ENCODE data around the gene PARD3B. TPM values are rescaled to one million over a fixed set of nuclear protein-coding genes. Genes with fewer than 3 reads are reported as not detected.

Gene PARD3B
- total RNA-seq, 1 experiment from 2014 or later: 6.4 TPM

GRCh38 chr2:204974487-204974886 is 429.2 kb downstream of the PARD3B start:
- H3K9ac ChIP-seq (ENCODE audit: extremely low read depth, insufficient read length, low read length): no peak overlapping the region
- no peak overlapping the region for H4K5ac ChIP-seq (ENCODE audit: insufficient read length, low read depth, low read length)
- no peak overlapping the region for H2BK15ac ChIP-seq (ENCODE audit: low read depth, low read length)
- 0 out of 7 replicates have a peak, but pooled peaks cover 0 to 3% (median 0%) of the 10 kb centered on the region in 3 experiments for H3K36me3 Mint-ChIP-seq (ENCODE audit: insufficient read depth in 1 of 3, low read depth in 3 of 3)
- WGBS (ENCODE audit: extremely low coverage, insufficient read length, low lambda C conversion rate): no CpG with 5 or more reads among the region's 2 CpGs
- H3K4me1 Mint-ChIP-seq: peaks cover 11 to 13% of the 10 kb centered on the region in 2 experiments
- no peaks in the 10 kb centered on the region for H3K27me3 ChIP-seq (ENCODE audit: insufficient read depth, low read length)
- H4K8ac ChIP-seq (replicated peaks; ENCODE audit: insufficient read length, low read depth, low read length): no peak overlapping the region
- TF ChIP-seq, protein P1, sequence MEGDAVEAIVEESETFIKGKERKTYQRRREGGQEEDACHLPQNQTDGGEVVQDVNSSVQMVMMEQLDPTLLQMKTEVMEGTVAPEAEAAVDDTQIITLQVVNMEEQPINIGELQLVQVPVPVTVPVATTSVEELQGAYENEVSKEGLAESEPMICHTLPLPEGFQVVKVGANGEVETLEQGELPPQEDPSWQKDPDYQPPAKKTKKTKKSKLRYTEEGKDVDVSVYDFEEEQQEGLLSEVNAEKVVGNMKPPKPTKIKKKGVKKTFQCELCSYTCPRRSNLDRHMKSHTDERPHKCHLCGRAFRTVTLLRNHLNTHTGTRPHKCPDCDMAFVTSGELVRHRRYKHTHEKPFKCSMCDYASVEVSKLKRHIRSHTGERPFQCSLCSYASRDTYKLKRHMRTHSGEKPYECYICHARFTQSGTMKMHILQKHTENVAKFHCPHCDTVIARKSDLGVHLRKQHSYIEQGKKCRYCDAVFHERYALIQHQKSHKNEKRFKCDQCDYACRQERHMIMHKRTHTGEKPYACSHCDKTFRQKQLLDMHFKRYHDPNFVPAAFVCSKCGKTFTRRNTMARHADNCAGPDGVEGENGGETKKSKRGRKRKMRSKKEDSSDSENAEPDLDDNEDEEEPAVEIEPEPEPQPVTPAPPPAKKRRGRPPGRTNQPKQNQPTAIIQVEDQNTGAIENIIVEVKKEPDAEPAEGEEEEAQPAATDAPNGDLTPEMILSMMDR (conservative IDR thresholded peaks at IDR 0.05): no peak
- H2AFZ ChIP-seq (ENCODE audit: low read length): no peak overlapping the region
- no peaks in the 10 kb centered on the region for H3K9me3 Mint-ChIP-seq
- no peaks in the 10 kb centered on the region for H3K79me1 ChIP-seq (ENCODE audit: insufficient read depth, low read depth, low read length, poor library complexity, severe bottlenecking)
- H3K56ac ChIP-seq (ENCODE audit: insufficient read length, low read depth, low read length): no peak overlapping the region
- H3K79me2 ChIP-seq (ENCODE audit: insufficient read depth, low read length): no peaks in the 10 kb centered on the region
- DNase-seq: no peak
- H3K23ac ChIP-seq (ENCODE audit: insufficient read length, low read depth, low read length): no peak overlapping the region
- no peak overlapping the region for H3K4me2 ChIP-seq (ENCODE audit: insufficient read depth, insufficient read length, low read length)
- H3K27me3 Mint-ChIP-seq (ENCODE audit: low read depth): no peaks in the 10 kb centered on the region
- H3K4me1 ChIP-seq (ENCODE audit: insufficient read depth, low read length): no peaks in the 10 kb centered on the region
- no peak overlapping the region for H3K14ac ChIP-seq (ENCODE audit: insufficient read depth, low read length)
- no peak overlapping the region for H4K91ac ChIP-seq (ENCODE audit: insufficient read length, low read depth, low read length)
- H2BK12ac ChIP-seq (ENCODE audit: insufficient read length, low read depth, low read length): no peak overlapping the region
- H2BK20ac ChIP-seq (ENCODE audit: low read depth, low read length, poor library complexity, severe bottlenecking): no peak overlapping the region
- no peaks in the 10 kb centered on the region for H3K23me2 ChIP-seq (ENCODE audit: insufficient read length, low read depth, low read length, poor library complexity, severe bottlenecking)
- H3K27ac Mint-ChIP-seq: no peak overlapping the region
- H4K20me1 ChIP-seq (ENCODE audit: control insufficient read depth, insufficient read depth, insufficient read length): no peaks in the 10 kb centered on the region
- no peak overlapping the region for H2BK120ac ChIP-seq (ENCODE audit: low read depth, low read length, poor library complexity, severe bottlenecking)
- H2AK5ac ChIP-seq (ENCODE audit: insufficient read length, low read length): no peak overlapping the region
- no peak overlapping the region for H3K18ac ChIP-seq (ENCODE audit: insufficient read length, low read depth, low read length)
- H3K27ac ChIP-seq (ENCODE audit: insufficient read length, low read depth, low read length): no peak overlapping the region
- no peak overlapping the region for H3T11ph ChIP-seq (ENCODE audit: low read length)
- H3K9me3 ChIP-seq (ENCODE audit: control insufficient read depth, low read depth, low read length): no peaks in the 10 kb centered on the region
- H2BK5ac ChIP-seq (ENCODE audit: insufficient read length, low read length): no peak overlapping the region
- no peak overlapping the region for H3K4ac ChIP-seq (ENCODE audit: low read depth, low read length)
- no peak overlapping the region for H3K4me3 Mint-ChIP-seq

All from H9 (cell line).